Measurements from ENCODE around the gene ZDHHC11.
"Not testable (repeated sequence)": the region's sequence is repeated elsewhere in the genome, so short reads cannot be mapped to it uniquely, and the experiment has no call there.

ZDHHC11 gene

DNA sequence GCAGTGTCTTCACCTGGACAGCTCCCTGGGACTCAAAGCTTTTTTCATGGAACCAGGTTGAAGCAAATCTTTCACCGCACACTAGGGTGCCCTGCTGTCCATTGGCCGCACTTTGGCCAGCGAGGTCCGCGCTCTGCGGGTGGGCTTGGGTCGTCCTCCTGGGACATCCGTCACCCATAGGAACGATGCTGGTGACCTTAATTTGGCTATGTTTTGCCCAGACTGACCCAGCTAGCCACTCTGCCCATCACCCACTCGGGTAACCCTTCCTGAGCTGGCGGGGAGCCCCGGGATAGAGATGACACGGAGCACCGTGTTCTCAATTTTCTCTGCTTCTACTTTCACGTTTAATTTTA is 92.1 kb downstream of the ZDHHC11 start:
- DNase-seq: no peak

DNA sequence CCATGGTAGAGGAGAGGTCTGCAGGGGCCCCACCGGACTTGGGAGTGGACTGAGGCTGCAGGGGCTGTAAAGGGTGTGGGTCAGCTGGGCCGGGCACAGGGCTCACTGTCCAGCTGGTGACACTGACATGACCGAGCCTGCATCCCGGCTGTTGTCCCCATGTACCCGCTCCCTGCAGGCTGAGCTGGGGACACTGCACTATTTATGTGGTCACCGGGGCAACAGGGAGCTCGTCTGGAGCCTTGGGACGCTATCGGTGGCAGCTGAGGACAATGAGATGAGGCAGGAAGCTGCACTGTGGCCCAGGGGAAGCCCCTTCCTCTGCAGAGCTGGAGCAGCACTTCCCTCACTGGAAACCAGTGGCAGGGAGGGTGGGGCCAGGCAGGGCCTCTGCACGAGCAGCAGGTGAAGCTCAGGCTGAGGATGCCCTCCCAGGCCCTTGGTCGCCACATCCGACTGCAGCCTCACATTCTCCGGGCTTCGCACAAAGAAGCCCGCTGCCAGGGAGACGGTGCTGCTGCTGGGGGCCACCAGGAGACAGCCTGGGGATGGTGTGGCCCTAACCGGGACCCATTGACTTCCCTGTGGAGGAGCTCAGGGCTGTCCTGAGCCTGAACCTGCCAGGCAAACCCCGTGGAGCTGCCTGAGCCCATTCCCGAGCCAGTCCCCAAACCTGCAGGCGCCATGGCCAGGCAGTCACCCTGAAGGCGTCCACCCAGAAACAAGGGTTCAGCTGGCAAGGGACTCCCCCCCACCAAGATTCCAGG is 92.7 kb downstream of the ZDHHC11 start:
- DNase-seq: peak; percentile 21

DNA sequence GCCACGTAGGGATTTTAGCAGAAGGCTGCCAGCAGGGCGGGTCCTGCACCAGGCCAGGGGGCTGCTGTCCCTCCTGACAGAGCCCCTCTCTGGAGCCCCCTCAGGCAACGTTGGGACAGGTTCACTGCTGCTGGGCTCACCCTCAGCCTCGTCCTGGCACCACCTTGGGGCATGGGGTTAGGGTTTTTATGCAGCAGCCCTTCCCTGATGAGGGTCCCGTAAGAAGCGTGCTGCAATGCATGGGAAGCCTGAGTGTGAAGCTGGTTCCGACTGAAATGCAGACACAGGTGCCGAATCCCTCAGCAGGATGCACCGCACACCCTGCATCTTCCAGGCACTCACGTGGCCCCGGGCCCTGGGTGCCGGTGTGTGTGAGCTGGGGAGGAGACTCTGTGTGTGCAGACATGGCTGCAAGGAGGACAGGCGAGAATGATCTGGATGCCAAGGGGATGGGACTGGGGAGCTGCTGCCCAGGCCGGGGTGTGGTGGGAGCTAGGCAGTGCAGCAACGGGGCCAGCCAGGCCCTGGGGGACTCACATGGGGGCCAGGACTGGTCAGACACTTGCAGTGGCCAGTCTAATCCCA is 93.3 kb downstream of the ZDHHC11 start:
- no peak for DNase-seq

DNA sequence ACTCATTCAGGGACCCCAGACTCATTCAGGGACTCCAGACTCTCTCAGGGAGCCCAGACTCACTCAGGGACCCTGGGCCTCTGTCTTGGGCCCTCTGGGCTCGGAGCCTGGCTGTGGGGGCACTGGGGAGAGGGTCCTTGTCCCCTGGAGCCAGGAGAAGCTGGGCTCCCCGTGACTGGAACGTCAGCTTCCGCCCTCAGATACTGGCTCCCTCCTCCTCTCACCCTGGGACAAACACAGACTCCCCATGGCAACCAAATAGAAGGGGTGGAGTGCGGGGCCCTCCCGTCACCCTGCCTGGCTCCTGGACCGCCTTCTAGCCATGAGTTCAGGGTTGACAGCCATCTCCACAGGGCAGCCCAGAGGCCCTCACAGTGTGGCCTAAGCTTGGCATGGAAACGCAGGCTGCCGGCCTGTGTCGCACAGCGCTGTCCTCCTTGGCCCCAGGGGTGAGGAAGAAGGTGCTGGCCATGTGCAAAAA is 93.9 kb downstream of the ZDHHC11 start:
- DNase-seq: no peak

DNA sequence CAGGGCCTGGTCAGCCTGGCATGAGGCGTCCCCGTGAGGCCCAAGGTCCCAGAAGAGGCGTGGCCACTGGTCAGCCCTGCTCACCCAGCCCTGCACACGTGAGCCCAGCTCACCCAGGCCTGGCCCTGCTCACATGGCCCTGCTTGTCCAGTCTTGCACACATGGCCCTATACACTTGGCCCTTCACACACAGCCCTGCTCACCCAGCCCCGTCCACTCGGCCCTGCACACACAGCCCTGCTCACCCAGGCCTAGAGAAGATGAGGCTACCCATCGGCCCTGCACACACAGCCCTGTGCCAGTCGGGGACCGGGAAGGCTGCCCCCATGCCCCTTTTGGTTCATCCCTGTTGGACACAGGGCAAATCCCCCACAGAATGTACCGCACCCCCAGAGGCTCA is 94.6 kb downstream of the ZDHHC11 start:
- DNase-seq: no peak

DNA sequence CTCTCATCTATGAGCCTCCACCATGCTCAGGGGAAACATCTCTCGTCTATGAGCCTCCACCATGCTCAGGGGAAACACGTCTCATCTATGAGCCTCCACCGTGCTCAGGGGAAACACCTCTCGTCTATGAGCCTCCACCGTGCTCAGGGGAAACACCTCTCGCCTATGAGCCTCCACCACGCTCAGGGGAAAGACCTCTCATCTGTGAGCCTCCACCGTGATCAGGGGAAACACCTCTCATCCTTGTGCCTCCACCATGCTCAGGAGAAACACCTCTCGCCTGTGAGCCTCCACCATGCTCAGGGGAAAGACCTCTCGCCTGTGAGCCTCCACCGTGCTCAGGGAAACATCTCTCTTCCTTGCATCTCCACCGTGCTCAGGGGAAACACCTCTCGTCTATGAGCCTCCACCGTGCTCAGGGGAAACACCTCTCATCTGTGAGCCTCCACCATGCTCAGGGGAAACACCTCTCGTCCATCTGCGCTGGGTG is 96.6 kb downstream of the ZDHHC11 start:
- not testable (repeated sequence) for DNase-seq

DNA sequence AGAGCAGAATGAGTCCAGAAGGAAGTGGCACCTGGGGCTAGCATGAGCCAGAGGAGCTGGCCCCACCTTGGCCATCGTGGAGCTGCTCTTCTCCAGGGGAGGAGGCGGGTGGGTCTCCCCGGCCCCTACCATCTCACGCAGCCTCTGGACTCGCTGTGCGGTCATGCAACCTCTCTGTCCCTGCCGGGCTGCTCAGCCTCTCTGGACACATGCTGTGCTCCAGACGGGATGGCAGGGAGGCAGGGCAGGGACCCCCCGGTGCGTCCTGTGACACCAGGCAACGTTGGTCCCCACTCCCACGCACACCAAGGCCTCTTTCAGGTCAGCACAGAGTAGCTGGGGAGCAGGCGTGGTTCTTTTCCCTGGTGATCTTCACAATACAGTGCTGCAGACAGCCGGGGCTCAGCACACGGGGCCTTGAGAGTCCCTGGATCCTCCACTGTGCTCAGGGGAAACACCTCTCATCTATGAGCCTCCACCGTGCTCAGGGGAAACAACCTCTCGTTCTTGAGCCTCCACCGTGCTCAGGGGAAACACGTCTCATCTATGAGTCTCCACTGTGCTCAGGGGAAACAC is 97.1 kb downstream of the ZDHHC11 start:
- DNase-seq: not testable (repeated sequence)

DNA sequence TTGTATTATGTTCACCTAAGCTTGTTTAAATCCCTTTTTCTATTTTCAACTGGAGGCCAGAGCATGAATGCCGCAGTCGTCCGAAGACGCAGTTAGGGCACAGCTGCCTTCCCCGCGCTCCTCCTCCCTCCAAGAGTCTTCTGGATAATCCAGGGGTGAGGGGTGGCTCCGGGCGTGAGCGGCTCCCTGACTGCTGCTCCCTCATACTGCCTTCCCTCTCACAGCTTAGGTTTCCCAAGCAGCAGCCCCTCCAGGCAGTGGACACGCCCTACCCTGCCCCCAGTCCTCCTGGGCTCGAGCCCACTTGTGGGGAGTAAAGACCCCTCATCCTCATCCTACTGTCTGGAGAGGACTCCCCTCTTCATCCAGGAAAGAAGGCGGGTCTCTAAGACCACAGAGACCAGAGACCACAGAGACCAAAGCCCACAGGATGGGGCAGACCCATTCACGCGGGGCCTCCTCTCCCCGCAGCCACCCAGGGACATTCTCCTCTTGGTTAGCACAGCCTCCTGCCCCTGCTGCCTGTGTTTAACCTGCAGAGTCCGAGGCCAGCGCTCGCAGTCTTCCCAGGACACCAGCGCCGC is 98.2 kb downstream of the ZDHHC11 start:
- not testable (repeated sequence) for DNase-seq

DNA sequence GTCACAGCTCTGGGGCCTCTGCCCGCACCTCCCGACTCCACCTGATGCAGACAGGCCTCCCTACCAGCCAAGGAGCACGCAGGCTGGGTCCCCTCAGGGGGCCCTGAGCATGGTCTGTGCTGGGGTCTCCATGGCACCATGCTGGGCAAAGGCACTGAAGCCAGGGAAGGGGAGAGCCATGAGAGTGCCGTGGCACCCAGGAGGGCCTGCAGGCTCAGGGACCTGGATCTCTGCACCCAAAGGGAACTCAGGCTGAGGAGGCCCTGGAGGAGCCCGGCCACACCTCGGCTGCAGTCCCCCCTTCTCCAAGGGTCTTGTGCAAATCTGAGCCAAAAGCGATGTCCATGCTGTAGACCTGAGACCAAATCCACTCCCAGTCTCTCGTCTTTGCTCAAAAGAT is 98.8 kb downstream of the ZDHHC11 start:
- not testable (repeated sequence) for DNase-seq

DNA sequence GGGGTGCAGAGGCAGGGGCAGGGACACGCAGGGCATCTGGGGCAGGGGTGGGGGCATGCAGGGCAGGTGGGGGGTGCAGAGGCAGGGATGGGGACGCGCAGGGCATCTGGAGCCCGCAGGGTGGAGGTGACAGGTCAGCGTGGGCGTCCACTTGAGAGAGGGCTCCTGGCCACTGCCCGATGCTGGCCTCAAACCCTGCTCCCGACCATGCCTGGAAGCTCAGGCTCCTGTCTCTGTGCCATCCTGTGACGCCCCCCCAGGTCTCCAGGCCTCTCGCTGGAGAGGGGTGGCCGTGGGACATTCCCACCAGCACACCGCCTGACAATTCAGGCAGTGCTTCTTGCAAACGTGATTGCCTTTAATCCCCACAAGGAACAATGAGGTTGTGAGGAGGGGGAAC is 99.3 kb downstream of the ZDHHC11 start:
- DNase-seq: no peak

DNA sequence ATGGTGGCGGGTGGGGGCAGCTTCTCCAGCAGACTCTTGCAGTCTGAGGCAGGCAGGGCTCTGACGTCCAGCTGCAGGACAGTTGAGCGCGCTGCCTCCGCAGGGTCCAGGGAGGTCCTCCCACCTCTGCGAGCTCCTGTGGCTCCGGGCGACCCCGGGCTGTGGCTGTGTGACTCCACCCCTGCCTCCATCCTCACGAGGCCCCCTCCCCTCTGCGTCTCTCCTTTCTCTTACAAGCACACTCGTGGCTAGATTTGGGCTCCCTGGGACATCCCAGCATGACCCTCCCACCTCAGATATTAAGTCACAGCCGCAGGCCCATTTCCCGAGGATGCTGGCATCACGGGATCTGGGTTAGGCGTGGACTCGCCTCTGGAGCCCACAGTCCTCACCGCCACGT is 100.6 kb downstream of the ZDHHC11 start:
- not testable (repeated sequence) for DNase-seq

DNA sequence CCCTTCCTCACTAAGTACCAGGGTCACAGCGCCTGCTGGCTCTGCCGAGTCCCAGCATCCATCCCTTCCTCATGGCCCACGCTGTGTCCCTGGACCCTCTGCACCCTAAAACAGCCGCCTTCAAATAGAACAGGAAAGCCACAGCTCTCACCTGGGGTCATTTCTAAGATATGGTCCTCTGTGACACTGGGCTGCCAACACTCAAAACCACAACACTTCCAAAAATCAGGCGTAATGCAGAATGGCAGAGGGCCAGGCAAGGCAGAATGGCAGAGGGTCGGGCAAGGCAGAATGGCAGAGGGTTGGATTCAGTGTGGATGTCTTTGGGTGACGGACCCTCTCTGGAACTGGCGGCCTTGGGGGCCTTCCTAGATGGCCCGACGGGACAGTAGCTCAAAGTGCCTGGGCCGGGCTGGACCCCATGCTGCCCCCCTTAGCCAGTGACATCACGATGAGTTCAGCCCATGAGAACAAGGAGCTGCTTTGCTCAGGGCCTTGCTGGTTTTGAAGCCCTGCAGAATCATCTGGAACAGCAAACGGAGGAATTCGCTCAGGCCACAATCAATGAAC is 101.6 kb downstream of the ZDHHC11 start:
- no peak for DNase-seq

DNA sequence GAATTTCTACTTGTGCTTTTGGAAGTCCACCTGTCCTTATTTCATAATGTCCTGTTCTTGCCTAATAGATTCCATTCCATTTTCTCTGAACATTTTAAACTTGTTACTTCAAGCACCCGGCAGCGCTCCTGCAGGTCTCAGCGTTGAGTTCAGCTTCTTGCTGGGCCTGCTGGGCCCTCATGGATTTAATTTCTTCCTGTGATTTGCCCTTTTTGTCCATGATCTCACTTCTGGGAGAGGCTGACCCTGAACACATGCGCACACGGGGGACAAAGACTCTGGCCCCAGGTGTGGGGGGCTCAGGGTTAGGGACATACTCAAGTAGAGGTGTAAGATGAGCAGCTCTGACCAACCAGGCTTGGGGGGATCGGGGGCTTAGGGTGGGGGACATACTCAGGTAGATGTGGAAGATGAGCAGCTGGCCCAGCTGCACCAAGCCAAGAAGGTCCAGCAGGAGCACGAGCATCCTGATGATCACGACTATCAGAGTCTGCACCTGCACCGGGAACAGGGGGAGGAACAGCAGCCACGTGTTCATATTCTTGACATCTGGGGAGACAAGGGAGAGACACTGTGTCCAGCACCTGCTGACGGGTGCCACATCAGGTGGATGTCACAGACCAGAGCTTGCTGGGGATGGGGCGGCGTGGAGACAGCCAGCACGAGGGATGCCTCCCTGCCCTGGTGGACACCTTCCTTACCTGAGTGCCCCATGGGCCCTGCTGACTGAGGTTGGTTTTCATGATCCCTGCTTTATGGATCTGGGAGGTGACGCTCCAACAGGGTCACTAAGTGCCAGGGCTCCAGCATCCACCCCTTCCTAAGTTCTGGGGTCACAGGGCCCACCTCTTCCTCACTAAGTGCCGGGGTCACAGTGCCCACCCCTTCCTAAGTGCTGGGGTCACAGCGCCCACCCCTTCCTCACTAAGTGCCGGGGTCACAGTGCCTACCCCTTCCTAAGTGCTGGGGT is 102.5 kb downstream of the ZDHHC11 start:
- not testable (repeated sequence) for DNase-seq

DNA sequence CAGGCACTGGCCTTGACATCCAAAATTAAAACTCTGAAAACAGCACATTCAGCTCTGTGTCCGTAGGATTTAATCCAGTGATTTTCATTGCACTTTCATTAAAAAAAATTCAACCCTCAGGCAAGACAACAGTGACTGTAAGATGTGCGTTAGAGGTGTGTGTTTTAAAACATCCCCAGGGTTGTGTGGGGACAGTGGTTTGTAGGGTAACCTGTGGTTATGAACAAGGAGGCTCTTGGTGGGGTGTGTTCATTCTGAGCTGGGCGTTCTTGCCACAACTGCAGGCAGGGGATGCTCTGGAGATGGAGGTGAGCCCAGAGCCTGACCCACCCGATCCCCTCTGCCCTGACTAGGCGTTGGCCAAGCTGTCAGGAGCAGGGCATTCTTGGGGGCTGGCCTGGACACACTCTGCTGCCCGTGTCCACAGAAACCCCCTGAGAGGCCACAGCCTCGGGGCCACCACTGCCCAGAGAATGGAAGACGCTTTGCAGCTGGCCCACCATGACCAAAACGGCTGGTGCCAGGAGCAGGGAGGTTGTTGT is 103.4 kb downstream of the ZDHHC11 start:
- DNase-seq: not testable (repeated sequence)

DNA sequence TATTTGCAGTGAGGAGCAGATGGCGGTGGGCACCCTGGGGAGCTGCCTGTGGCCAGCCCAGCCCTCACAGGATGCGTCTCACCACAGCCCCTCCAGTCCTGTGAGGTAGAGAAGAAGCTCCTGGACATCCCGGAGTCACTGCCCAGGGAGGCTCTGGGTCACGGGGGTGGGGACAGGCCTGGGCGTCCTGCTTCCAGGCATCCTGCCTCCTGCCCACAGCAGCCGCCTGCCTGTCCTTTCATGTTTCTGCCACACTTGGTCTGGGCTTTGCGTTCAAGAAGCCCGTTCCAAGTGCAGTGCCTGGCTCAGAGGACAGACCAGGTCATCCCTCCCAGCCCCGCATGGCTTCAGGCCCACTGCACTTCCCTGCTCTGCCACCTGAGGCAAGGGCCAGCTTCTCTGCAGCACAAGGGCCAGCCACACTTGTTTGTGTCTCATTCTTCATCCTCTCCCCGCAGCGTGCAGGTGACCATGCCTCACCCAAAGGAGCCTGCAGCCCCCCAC is 104.5 kb downstream of the ZDHHC11 start:
- no peak for DNase-seq

Data from NCI-H1417 treated with DMSO at 0.1 percent for 48 hours (cell line).